ENCODE results near the gene SLC25A23.

GRCh38 chr19:6392221-6393073 is 67.1 kb downstream of the SLC25A23 start:
- TF ChIP-seq GATA2 (IDR thresholded peaks at IDR 0.05; ENCODE audit: low read depth, low read length) (no peak), GATA3 (IDR thresholded peaks at IDR 0.05; ENCODE audit: low read depth, low read length) (no peak)
